Measurements from ENCODE around the gene PIK3C2G.

DNA sequence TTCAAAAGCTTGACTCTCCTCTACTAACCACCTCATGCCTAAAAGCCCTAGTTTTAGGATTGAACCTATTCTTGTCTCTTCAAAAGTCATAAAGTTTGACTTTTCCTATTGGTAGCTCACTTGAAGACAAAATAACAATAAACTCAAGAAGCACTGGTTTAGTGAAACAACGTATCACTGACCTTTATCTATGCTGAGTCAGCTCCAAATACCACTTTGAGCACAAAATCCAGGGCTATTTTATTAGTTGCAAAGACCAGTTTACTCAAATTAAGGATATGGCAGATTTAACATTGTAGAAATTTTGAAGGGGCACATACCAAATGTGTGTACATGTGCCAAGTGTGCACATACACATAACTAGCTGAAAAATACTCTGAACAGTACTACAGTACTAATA, 45.0 kb downstream of the PIK3C2G start:
- TF ChIP-seq FOXP2 (optimal IDR thresholded peaks at IDR 0.05; ENCODE audit: borderline replicate concordance, extremely low read depth, extremely low read length, insufficient read depth) (no peak), POLR2AphosphoS5 (IDR thresholded peaks at IDR 0.05; ENCODE audit: low read depth, low read length) (no peak), TAF1 (IDR thresholded peaks at IDR 0.05; ENCODE audit: borderline replicate concordance, insufficient read depth, low read length) (no peak)
- TF ChIP-seq, protein P1, sequence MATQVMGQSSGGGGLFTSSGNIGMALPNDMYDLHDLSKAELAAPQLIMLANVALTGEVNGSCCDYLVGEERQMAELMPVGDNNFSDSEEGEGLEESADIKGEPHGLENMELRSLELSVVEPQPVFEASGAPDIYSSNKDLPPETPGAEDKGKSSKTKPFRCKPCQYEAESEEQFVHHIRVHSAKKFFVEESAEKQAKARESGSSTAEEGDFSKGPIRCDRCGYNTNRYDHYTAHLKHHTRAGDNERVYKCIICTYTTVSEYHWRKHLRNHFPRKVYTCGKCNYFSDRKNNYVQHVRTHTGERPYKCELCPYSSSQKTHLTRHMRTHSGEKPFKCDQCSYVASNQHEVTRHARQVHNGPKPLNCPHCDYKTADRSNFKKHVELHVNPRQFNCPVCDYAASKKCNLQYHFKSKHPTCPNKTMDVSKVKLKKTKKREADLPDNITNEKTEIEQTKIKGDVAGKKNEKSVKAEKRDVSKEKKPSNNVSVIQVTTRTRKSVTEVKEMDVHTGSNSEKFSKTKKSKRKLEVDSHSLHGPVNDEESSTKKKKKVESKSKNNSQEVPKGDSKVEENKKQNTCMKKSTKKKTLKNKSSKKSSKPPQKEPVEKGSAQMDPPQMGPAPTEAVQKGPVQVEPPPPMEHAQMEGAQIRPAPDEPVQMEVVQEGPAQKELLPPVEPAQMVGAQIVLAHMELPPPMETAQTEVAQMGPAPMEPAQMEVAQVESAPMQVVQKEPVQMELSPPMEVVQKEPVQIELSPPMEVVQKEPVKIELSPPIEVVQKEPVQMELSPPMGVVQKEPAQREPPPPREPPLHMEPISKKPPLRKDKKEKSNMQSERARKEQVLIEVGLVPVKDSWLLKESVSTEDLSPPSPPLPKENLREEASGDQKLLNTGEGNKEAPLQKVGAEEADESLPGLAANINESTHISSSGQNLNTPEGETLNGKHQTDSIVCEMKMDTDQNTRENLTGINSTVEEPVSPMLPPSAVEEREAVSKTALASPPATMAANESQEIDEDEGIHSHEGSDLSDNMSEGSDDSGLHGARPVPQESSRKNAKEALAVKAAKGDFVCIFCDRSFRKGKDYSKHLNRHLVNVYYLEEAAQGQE (IDR thresholded peaks at IDR 0.05; ENCODE audit: insufficient read depth in 1 of 2, low read depth in 2 of 2, low read length in 2 of 2), result no peak

Data from PFSK-1 (cell line).